ENCODE measurements around the gene LDLRAP1.

GRCh38 chr1:25559031-25559430 is 15.6 kb downstream of the LDLRAP1 start:
- TF ChIP-seq CTCF (IDR thresholded peaks at IDR 0.05; ENCODE audit: insufficient read depth, low read length, poor library complexity, severe bottlenecking) (no peak), EZH2phosphoT487 (conservative IDR thresholded peaks at IDR 0.05; ENCODE audit: low read length) (no peak)
